ENCODE data around the gene RPL37A.

DNA sequence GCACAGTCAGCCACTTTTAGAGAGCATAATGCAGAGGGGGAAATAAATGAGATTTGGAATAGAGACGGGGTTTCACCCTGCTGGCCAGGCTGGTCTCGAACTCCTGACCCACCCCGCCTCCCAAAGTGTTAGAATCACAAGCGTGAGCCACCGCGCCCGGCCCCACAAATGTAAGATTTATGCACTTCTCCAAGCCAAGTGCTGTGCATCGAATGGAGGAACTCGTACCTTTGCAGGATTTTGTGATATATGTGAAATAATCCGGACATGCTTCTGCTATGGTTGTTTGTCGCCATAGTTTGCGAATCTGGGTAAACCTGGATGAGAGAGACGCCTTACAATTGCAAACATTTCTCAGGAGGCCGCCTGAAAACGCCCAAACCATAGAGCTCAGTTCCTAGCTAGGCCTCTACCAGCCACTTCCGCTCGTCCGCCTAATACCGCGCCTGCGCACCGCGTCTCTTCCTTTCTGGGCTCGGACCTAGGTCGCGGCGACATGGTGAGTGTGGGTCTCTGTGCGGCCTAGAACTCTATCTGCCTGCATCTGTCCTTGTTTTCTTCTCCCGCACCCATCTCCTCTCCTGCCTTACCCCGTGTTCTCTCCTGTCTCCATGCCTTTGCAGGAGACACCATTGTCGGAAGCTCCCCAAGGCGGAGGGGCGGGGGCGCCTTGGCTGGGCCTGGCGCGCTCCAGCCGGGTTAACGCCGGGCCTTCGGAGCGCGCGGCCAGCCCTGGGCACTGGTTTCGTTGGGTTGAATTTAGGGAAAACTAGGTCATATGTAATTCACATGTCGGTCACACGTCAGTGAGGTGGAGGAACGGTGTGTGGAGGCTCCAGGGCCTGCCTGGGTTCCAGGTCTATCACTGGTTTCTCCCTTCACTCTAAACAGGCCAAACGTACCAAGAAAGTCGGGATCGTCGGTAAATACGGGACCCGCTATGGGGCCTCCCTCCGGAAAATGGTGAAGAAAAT is at the start of gene RPL37A:
- TF ChIP-seq YY1 (IDR thresholded peaks at IDR 0.05), result peak; percentile 96
- TF ChIP-seq, protein P1, sequence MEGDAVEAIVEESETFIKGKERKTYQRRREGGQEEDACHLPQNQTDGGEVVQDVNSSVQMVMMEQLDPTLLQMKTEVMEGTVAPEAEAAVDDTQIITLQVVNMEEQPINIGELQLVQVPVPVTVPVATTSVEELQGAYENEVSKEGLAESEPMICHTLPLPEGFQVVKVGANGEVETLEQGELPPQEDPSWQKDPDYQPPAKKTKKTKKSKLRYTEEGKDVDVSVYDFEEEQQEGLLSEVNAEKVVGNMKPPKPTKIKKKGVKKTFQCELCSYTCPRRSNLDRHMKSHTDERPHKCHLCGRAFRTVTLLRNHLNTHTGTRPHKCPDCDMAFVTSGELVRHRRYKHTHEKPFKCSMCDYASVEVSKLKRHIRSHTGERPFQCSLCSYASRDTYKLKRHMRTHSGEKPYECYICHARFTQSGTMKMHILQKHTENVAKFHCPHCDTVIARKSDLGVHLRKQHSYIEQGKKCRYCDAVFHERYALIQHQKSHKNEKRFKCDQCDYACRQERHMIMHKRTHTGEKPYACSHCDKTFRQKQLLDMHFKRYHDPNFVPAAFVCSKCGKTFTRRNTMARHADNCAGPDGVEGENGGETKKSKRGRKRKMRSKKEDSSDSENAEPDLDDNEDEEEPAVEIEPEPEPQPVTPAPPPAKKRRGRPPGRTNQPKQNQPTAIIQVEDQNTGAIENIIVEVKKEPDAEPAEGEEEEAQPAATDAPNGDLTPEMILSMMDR (IDR thresholded peaks at IDR 0.05; ENCODE audit: low read depth, low read length, missing input control), result no peak

All from liver (tissue), 2 donors.